HCT116 (cell line): ENCODE data around the gene RAD51AP1. TPM values are rescaled to one million over a fixed set of nuclear protein-coding genes. Genes with fewer than 3 reads are reported as not detected.

Source experiments
- ATAC-seq: fragments of 200-7000 bp; cut with Tn5 transposase; 2 replicates; pipeline ENCODE4 v1.9.1; 2020; ENCODE audit warnings: mild to moderate bottlenecking, moderate library complexity
- BruUV-seq: library from RNA; stranded (reverse); fragments of 400-500 nt; replicated peaks from 2 replicates; lab custom pipeline; 2021; lab: Mats Ljungman, UMichigan
- CTCF ChIA-PET: fragments of 300-600 bp; sonication (Branson Sonifier 250); formaldehyde crosslinking; loops from one replicate; lab custom pipeline; 2021; ENCODE audit warnings: antibody characterized with exemption; lab: Charles Lee
- POLR2A ChIA-PET: fragments of 300-600, 350-600 bp; sonication (Branson Sonifier 250); formaldehyde crosslinking; loops from one replicate; lab custom pipeline; 2021; ENCODE audit warnings: antibody characterized with exemption; lab: Charles Lee
- RAD21 ChIA-PET, 2 experiments: fragments of 300-600 bp; sonication (Branson Sonifier 250); formaldehyde crosslinking; loops; one replicate each; lab custom pipeline; 2023; ENCODE audit warnings: low total read pairs in 2 of 2; ENCODE audit not compliant: uncharacterized antibody in 2 of 2, unreplicated experiment in 2 of 2, low non-redundant PET in 1 of 2; lab: Charles Lee
- DNase-seq: peaks from one replicate; pipeline ENCODE4 v3.0.0-alpha.2; 2010; ENCODE audit warnings: low read depth, low spot score
- H2AFZ ChIP-seq: fragments of 200-600 bp; shearing (Covaris generic), sonication (generic); 2 replicates; pipeline ENCODE4 v1.6.1; 2017; ENCODE audit warnings: low read depth, mixed run types, mixed read lengths, antibody characterized with exemption, low read length; ENCODE audit not compliant: poor library complexity, severe bottlenecking
- H3K27ac ChIP-seq: 2 replicates; pipeline ENCODE4 v1.5.1; 2012; ENCODE audit warnings: low read depth, low read length
- H3K27me3 ChIP-seq: fragments of 200-600 bp; sonication (generic); 2 replicates; pipeline ENCODE4 v1.6.1; 2016; ENCODE audit warnings: mixed run types, low read length, mixed read lengths; ENCODE audit not compliant: insufficient read depth
- H3K36me3 ChIP-seq, 2 experiments: fragments of 200-500 bp in 1 of 2; fragments of 200-600 bp in 1 of 2; sonication (Bioruptor generic) in 1 of 2; sonication (generic) in 1 of 2; 2 replicates each; pipeline versions ENCODE4 v1.5.1 to v1.6.1; 2014 to 2016; ENCODE audit warnings: low read length in 2 of 2, inconsistent platforms in 1 of 2, mixed read lengths in 1 of 2, mixed run types in 1 of 2; ENCODE audit not compliant: insufficient read depth in 2 of 2, control insufficient read depth in 1 of 2
- H3K4me1 ChIP-seq, 2 experiments: fragments of 200-600 bp in 1 of 2; sonication (generic) in 1 of 2; 2 replicates each; pipeline versions ENCODE4 v1.5.1 to v1.6.1; 2012 to 2017; ENCODE audit warnings: low read length in 2 of 2, inconsistent platforms in 1 of 2, mild to moderate bottlenecking in 1 of 2, mixed read lengths in 1 of 2, mixed run types in 1 of 2, moderate library complexity in 1 of 2; ENCODE audit not compliant: insufficient read depth in 2 of 2, control insufficient read depth in 1 of 2
- H3K4me2 ChIP-seq: fragments of 200-600 bp; sonication (generic); 2 replicates; pipeline ENCODE4 v1.6.1; 2017; ENCODE audit warnings: mixed run types, low read length, mixed read lengths
- H3K4me3 ChIP-seq, 2 experiments: fragments of 200-600 bp in 1 of 2; sonication (generic) in 1 of 2; replicated peaks in 1 of 2; 2 replicates each; pipeline ENCODE4 v1.5.1; 2011 to 2016; ENCODE audit warnings: low read length in 2 of 2, control low read depth in 1 of 2, low read depth in 1 of 2, mild to moderate bottlenecking in 1 of 2, mixed read lengths in 1 of 2, mixed run types in 1 of 2
- H3K79me2 ChIP-seq: fragments of 200-600 bp; sonication (generic); 2 replicates; pipeline ENCODE4 v1.6.1; 2017; ENCODE audit warnings: mild to moderate bottlenecking, mixed run types, low read length, moderate library complexity, mixed read lengths; ENCODE audit not compliant: insufficient read depth
- H3K9ac ChIP-seq: fragments of 200-600 bp; sonication (generic); 2 replicates; pipeline ENCODE4 v1.6.1; 2016; ENCODE audit warnings: low read length, mixed read lengths
- H3K9me2 ChIP-seq: fragments of 200-600 bp; sonication (generic), shearing (Covaris generic); 2 replicates; pipeline ENCODE4 v1.6.1; 2017; ENCODE audit warnings: mixed run types, mild to moderate bottlenecking, moderate library complexity; ENCODE audit not compliant: insufficient read depth
- H3K9me3 ChIP-seq, 2 experiments: fragments of 200-500 bp in 1 of 2; fragments of 200-600 bp in 1 of 2; sonication (Bioruptor generic) in 1 of 2; sonication (generic) in 1 of 2; 2 replicates each; pipeline ENCODE4 v1.6.1; 2014 to 2017; ENCODE audit warnings: low read length in 2 of 2, mixed read lengths in 2 of 2, inconsistent platforms in 1 of 2, low read depth in 1 of 2, mild to moderate bottlenecking in 1 of 2, mixed run types in 1 of 2, moderate library complexity in 1 of 2; ENCODE audit not compliant: control insufficient read depth in 1 of 2, insufficient read depth in 1 of 2
- H4K20me1 ChIP-seq: fragments of 200-600 bp; sonication (generic), shearing (Covaris generic); 2 replicates; pipeline ENCODE4 v1.6.1; 2017; ENCODE audit warnings: mixed run types, mild to moderate bottlenecking, moderate library complexity; ENCODE audit not compliant: insufficient read depth
- ATF3 ChIP-seq: IDR thresholded peaks from 2 replicates; pipeline ENCODE4 v1.6.1; 2012
- CBX3 ChIP-seq: IDR thresholded peaks from 2 replicates; pipeline ENCODE4 v1.6.1; 2012; ENCODE audit warnings: low read depth
- CEBPB ChIP-seq: IDR thresholded peaks from 2 replicates; pipeline ENCODE4 v1.6.1; 2012; ENCODE audit warnings: low read depth
- EGR1 ChIP-seq: IDR thresholded peaks from 2 replicates; pipeline ENCODE4 v1.6.1; 2012; ENCODE audit warnings: low read depth
- ELF1 ChIP-seq: IDR thresholded peaks from 2 replicates; pipeline ENCODE4 v1.6.1; 2012; ENCODE audit warnings: low read depth, borderline replicate concordance
- EZH2 ChIP-seq: fragments of 200-600 bp; sonication (generic); IDR thresholded peaks from 2 replicates; pipeline ENCODE4 v1.6.1; 2017; ENCODE audit warnings: antibody characterized with exemption, mixed run types
- EZH2phosphoT487 ChIP-seq: fragments of 200-600 bp; IDR thresholded peaks from 2 replicates; pipeline ENCODE4 v1.6.1; 2018; ENCODE audit warnings: antibody characterized with exemption, borderline replicate concordance
- FOSL1 ChIP-seq: IDR thresholded peaks from 2 replicates; pipeline ENCODE4 v1.6.1; 2012; ENCODE audit warnings: low read depth
- MAX ChIP-seq: IDR thresholded peaks from 2 replicates; pipeline ENCODE4 v1.6.1; 2012
- POLR2A ChIP-seq: IDR thresholded peaks from 2 replicates; pipeline ENCODE4 v1.7.0; 2011; ENCODE audit warnings: borderline replicate concordance; ENCODE audit not compliant: insufficient read depth, insufficient read length; ENCODE audit errors: extremely low read depth
- POLR2AphosphoS5 ChIP-seq: IDR thresholded peaks from 2 replicates; pipeline ENCODE4 v1.6.1; 2011; ENCODE audit warnings: mild to moderate bottlenecking, low read depth, low read length, moderate library complexity
- REST ChIP-seq: IDR thresholded peaks from 2 replicates; pipeline ENCODE4 v1.6.1; 2012; ENCODE audit warnings: low read depth
- SIN3A ChIP-seq: IDR thresholded peaks from 2 replicates; pipeline ENCODE4 v1.6.1; 2012; ENCODE audit warnings: low read depth
- YY1 ChIP-seq: IDR thresholded peaks from 2 replicates; pipeline ENCODE4 v1.6.1; 2011; ENCODE audit warnings: low read length, low read depth, moderate library complexity, mild to moderate bottlenecking; ENCODE audit not compliant: insufficient replicate concordance; ENCODE audit errors: extremely low read depth
- intact Hi-C: fragments of 100-400 bp; cut with micrococcal nuclease; formaldehyde crosslinking; loops from 2 replicates; pipeline ENCODE4 v1.10.0; 2022
- total RNA-seq: library from RNA; stranded (reverse); gene quantifications from one replicate; pipeline ENCODE4 v1.2.1, GENCODE V29; 2021; ENCODE audit not compliant: unreplicated experiment
- TF ChIP-seq, protein P1 (sequence below), 3 experiments: fragments of 200-600 bp in 1 of 3; sonication (generic) in 1 of 3; IDR thresholded peaks in 2 of 3; conservative IDR thresholded peaks in 1 of 3; 2 replicates each; pipeline ENCODE4 v1.5.1; 2012 to 2017; ENCODE audit warnings: low read depth in 2 of 3, low read length in 2 of 3, antibody characterized with exemption in 1 of 3, borderline replicate concordance in 1 of 3, control low read depth in 1 of 3, mild to moderate bottlenecking in 1 of 3, mixed read lengths in 1 of 3, mixed run types in 1 of 3, moderate library complexity in 1 of 3; ENCODE audit not compliant: insufficient read depth in 1 of 3

The RAD51AP1 gene
- total RNA-seq, 1 experiment from 2014 or later: 28.2 TPM

- no peak for ATAC-seq
- H2AFZ ChIP-seq: no peak overlapping the region
- intact Hi-C loops: no loop called here
Observed at GRCh38 chr12:4587108-4587507, 48.4 kb downstream of the RAD51AP1 start.

More at GRCh38 chr12:4587108-4587507, 48.4 kb downstream of the RAD51AP1 start:
- H3K79me2 ChIP-seq: no peaks in the 10 kb centered on the region
- H3K9me3 ChIP-seq: no peaks in the 10 kb centered on the region
- no TSS peak for BruUV-seq
- no peak overlapping the region for H3K4me2 ChIP-seq
- H3K9me2 ChIP-seq: no peaks in the 10 kb centered on the region
- CTCF ChIA-PET: no interaction called here
- H4K20me1 ChIP-seq: no peaks in the 10 kb centered on the region
- TF ChIP-seq POLR2A (no peak), SIN3A (no peak), EGR1 (no peak), ATF3 (no peak), CEBPB (no peak), YY1 (no peak), MAX (no peak), EZH2 (no peak), ELF1 (no peak), POLR2AphosphoS5 (no peak), REST (no peak), CBX3 (no peak), EZH2phosphoT487 (no peak), FOSL1 (no peak)
- TF ChIP-seq, protein P1, sequence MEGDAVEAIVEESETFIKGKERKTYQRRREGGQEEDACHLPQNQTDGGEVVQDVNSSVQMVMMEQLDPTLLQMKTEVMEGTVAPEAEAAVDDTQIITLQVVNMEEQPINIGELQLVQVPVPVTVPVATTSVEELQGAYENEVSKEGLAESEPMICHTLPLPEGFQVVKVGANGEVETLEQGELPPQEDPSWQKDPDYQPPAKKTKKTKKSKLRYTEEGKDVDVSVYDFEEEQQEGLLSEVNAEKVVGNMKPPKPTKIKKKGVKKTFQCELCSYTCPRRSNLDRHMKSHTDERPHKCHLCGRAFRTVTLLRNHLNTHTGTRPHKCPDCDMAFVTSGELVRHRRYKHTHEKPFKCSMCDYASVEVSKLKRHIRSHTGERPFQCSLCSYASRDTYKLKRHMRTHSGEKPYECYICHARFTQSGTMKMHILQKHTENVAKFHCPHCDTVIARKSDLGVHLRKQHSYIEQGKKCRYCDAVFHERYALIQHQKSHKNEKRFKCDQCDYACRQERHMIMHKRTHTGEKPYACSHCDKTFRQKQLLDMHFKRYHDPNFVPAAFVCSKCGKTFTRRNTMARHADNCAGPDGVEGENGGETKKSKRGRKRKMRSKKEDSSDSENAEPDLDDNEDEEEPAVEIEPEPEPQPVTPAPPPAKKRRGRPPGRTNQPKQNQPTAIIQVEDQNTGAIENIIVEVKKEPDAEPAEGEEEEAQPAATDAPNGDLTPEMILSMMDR (IDR thresholded peaks at IDR 0.05 in 2 of 3, conservative IDR thresholded peaks at IDR 0.05 in 1 of 3; ENCODE audit: borderline replicate concordance in 1 of 3, insufficient read depth in 1 of 3, low read depth in 2 of 3, low read length in 2 of 3): no peak
- TF ChIP-seq, all 23 proteins: peak for 0
- ChIA-PET POLR2A (no interaction called here), RAD21 (no interaction called here)
- no peak overlapping the region for H3K9ac ChIP-seq
- no peak for DNase-seq
- H3K27ac ChIP-seq: no peak overlapping the region
- H3K4me3 ChIP-seq: no peak overlapping the region
- no peaks in the 10 kb centered on the region for H3K36me3 ChIP-seq
- no peaks in the 10 kb centered on the region for H3K27me3 ChIP-seq
- H3K4me1 ChIP-seq: no peaks in the 10 kb centered on the region
